ENCODE data around the gene AKT2. TPM values are rescaled to one million over a fixed set of nuclear protein-coding genes. Genes with fewer than 3 reads are reported as not detected.
A peak's percentile ranks its signal among the peaks of the same experiment; 100 is the strongest.

AKT2 gene
- polyA plus RNA-seq, 2 of the 4 experiments (the other 2 are of a cell fraction), result 136 to 159 TPM

DNA sequence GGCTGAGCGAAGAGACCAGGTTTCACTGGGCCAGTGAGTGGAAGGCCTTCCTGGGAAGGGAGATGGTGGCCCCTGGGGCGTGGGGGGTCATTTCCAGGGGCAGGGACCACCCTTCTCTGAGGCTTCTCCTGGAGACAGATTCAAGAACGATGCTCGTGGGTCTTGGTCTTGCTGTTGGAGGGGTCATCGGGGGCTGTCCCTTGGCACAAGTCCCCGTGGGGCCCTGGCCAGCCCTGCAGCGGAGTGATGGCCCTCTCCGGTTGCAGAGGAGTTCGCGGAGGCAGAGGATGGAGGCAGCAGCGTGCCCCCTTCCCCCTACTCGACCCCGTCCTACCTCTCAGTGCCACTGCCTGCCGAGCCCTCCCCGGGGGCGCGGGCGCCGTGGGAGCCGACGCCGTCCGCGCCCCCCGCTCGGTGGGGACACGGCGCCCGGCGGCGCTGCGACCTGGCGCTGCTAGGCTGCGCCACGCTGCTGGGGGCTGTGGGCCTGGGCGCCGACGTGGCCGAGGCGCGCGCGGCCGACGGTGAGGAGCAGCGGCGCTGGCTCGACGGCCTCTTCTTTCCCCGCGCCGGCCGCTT is 71.8 kb downstream of the AKT2 start:
- H3K4me2 ChIP-seq, result no peak overlapping the region
- H3K9me3 ChIP-seq, result no peaks in the 10 kb centered on the region
- 92% methylated on average over 53 of the region's 53 CpGs for WGBS (ENCODE audit: missing lambda C conversion rate)
- H3K27ac ChIP-seq, result no peak overlapping the region
- no peak for FAIRE-seq
- H3K4me3 ChIP-seq, result no peak overlapping the region
- POLR2A ChIA-PET, result no interaction called here
- ATAC-seq, result no peak
- peaks cover 16% of the 10 kb centered on the region for H3K4me1 ChIP-seq
- TF ChIP-seq EP300 (IDR thresholded peaks at IDR 0.05) (no peak), NR3C1 (IDR thresholded peaks at IDR 0.05) (no peak), KDM1A (IDR thresholded peaks at IDR 0.05; ENCODE audit: low read depth) (no peak), POLR2A (IDR thresholded peaks at IDR 0.05; ENCODE audit: low read length) (no peak)
- no peak for DNase-seq (ENCODE audit: low read depth in 1 of 2, low spot score in 1 of 2)
- CTCF ChIA-PET, result interaction anchor here (1.4 to 2.4 kb wide), 2 partner anchors 15 to 228 kb away, joined by 3 to 6 read pairs; no protein-coding TSS in a partner anchor

GRCh38 chr19:40210889-40211288 is 74.3 kb downstream of the AKT2 start:
- 82% methylated on average over 5 of the region's 5 CpGs for WGBS (ENCODE audit: missing lambda C conversion rate)
- TF ChIP-seq ZFP36 (IDR thresholded peaks at IDR 0.05; ENCODE audit: borderline replicate concordance, partially characterized antibody), result no peak
- no peak for TF ChIP-seq NR3C1 (IDR thresholded peaks at IDR 0.05)
- no peak for TF ChIP-seq RCOR1 (IDR thresholded peaks at IDR 0.05; ENCODE audit: low read depth, low read length)
- TF ChIP-seq, protein P1, sequence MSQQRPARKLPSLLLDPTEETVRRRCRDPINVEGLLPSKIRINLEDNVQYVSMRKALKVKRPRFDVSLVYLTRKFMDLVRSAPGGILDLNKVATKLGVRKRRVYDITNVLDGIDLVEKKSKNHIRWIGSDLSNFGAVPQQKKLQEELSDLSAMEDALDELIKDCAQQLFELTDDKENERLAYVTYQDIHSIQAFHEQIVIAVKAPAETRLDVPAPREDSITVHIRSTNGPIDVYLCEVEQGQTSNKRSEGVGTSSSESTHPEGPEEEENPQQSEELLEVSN (IDR thresholded peaks at IDR 0.05; ENCODE audit: borderline replicate concordance, low read depth), result no peak
- TF ChIP-seq BCL3 (IDR thresholded peaks at IDR 0.05), result no peak
- no peak for TF ChIP-seq EHF (CRISPR knock-in tag; IDR thresholded peaks at IDR 0.05)
- no peak for TF ChIP-seq HOXA7 (CRISPR knock-in tag; IDR thresholded peaks at IDR 0.05)
- no peak for TF ChIP-seq FOSB (CRISPR knock-in tag; IDR thresholded peaks at IDR 0.05)
- no peak for TF ChIP-seq ZNF302 (CRISPR knock-in tag; IDR thresholded peaks at IDR 0.05)
- no peak for TF ChIP-seq FOXS1 (CRISPR knock-in tag; IDR thresholded peaks at IDR 0.05)
- no peak for TF ChIP-seq POLR2A (IDR thresholded peaks at IDR 0.05; ENCODE audit: low read length)
- TF ChIP-seq HDAC2 (IDR thresholded peaks at IDR 0.05), result no peak
- H3K9me3 ChIP-seq, result no peaks in the 10 kb centered on the region
- no peak overlapping the region for H3K4me2 ChIP-seq
- H3K4me1 ChIP-seq, result no peaks in the 10 kb centered on the region
- peak; percentile 18 for FAIRE-seq
- CTCF ChIA-PET, result interaction anchor here (0.6 to 16.4 kb wide), 6 partner anchors 7 to 731 kb away, joined by 3 to 149 read pairs (median 5); partner anchors contain the start of genes CCNP and TTC9B
- POLR2A ChIA-PET, result no interaction called here
- no peak for DNase-seq (ENCODE audit: low read depth in 1 of 2, low spot score in 1 of 2)
- no peak overlapping the region for H3K27ac ChIP-seq
- H3K4me3 ChIP-seq, result no peak overlapping the region
- ATAC-seq, result peak in 1 of 2 experiments; percentile 26; a peak in 2 of 6 replicates

GRCh38 chr19:40208602-40209001 is 76.5 kb downstream of the AKT2 start:
- H3K4me3 ChIP-seq, result no peak overlapping the region
- H3K27ac ChIP-seq, result no peak overlapping the region
- DNase-seq (ENCODE audit: low read depth in 1 of 2, low spot score in 1 of 2), result no peak
- ChIA-PET CTCF (interaction anchor here (0.9 to 16.4 kb wide), 4 partner anchors 9 to 534 kb away, joined by 3 to 149 read pairs (median 20); partner anchors contain the start of gene TTC9B), POLR2A (no interaction called here)
- ATAC-seq, result no peak
- no peaks in the 10 kb centered on the region for H3K9me3 ChIP-seq
- FAIRE-seq, result peak; percentile 63
- no peak overlapping the region for H3K4me2 ChIP-seq
- 93% methylated on average over 5 of the region's 5 CpGs for WGBS (ENCODE audit: missing lambda C conversion rate)
- no peak for TF ChIP-seq NR3C1 (IDR thresholded peaks at IDR 0.05)
- no peak for TF ChIP-seq RNF2 (IDR thresholded peaks at IDR 0.05; ENCODE audit: borderline replicate concordance, low read depth)
- TF ChIP-seq TP53 (CRISPR knock-in tag; IDR thresholded peaks at IDR 0.05), result no peak
- H3K4me1 ChIP-seq, result no peaks in the 10 kb centered on the region

GRCh38 chr19:40205760-40206159 is 79.4 kb downstream of the AKT2 start:
- Histone ChIP-seq H3K4me3 (no peak overlapping the region), H3K27ac (no peak overlapping the region), H3K4me2 (no peak overlapping the region), H3K9me3 (no peaks in the 10 kb centered on the region), H3K4me1 (no peaks in the 10 kb centered on the region)
- DNase-seq (ENCODE audit: low read depth in 1 of 2, low spot score in 1 of 2) (no peak), FAIRE-seq (no peak), ATAC-seq (no peak; a peak in 1 of 6 replicates)
- ChIA-PET POLR2A (no interaction called here), CTCF (interaction anchor here (0.9 to 16.4 kb wide), 7 partner anchors 12 to 66 kb away, joined by 3 to 149 read pairs (median 3); partner anchors contain the start of gene TTC9B)
- 94% methylated on average over 21 of the region's 21 CpGs for WGBS (ENCODE audit: missing lambda C conversion rate)
- TF ChIP-seq CBX8 (IDR thresholded peaks at IDR 0.05), result no peak
- no peak for TF ChIP-seq ZFP36 (IDR thresholded peaks at IDR 0.05; ENCODE audit: borderline replicate concordance, partially characterized antibody)
- TF ChIP-seq ESRRA (IDR thresholded peaks at IDR 0.05; ENCODE audit: borderline replicate concordance, low read length), result no peak
- no peak for TF ChIP-seq GATA3 (IDR thresholded peaks at IDR 0.05; ENCODE audit: borderline replicate concordance)
- TF ChIP-seq KDM5A (IDR thresholded peaks at IDR 0.05), result no peak
